ENCODE measurements around the gene SELL. TPM values are rescaled to one million over a fixed set of nuclear protein-coding genes. Genes with fewer than 3 reads are reported as not detected.

SELL gene
- total and polyA plus RNA-seq, 5 donors from 2014 or later, result 370 to 2,165 (median 1,933) TPM

DNA sequence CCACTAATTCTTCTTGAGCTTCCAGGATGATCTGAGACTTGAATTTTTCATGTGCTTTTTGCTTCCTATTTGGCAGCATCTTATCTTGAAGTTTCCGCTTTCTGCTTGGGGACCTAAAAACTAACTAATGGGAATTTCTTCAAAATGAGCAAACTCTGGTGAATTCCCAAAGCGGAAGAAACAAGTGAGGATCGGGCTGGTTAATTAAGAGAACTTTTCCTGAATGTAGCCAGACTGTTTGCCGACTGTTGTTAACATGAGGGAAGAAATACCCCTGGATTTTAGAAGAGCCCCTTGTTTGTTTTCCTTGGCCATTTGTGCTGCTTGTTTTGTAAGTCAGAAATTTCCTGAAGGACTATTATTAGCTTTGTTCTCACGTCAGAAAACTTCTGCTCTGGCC lies 28.6 kb upstream of the SELL start:
- no peak overlapping the region for H3K4me3 Mint-ChIP-seq
- H3K36me3 Mint-ChIP-seq, result no peaks in the 10 kb centered on the region

DNA sequence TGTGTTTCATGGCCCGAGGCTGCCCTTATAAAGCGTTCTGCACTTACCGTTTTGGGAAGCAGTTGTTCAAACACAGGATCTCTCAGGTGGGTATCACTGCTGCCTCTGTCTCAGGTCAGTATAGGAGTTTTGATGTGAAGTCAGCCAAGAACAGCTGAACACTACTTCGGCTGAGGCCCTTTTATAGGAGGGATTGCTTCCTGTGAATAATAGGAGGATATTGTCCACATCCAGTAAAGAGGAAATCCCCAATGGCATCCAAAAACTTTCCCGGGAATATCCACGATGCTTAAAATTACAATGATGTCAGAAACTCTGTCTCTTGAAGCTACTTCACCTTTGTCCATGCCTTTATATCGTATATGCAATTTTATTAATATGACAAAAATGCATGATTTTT lies 22.5 kb upstream of the SELL start, which contains the start of gene SELE:
SELE (minus strand) TSS at position 156 of the 400 bp plus-strand sequence. CDS start 467 bp downstream, outside the sequence.
- Histone ChIP-seq H3K36me3 (ENCODE audit: control insufficient read depth, insufficient read depth, low read length) (no peaks in the 10 kb centered on the region), H3K27me3 (ENCODE audit: control insufficient read depth, insufficient read depth, low read length) (peaks cover 24% of the 10 kb centered on the region), H3K27ac (ENCODE audit: insufficient read depth, low read length, poor library complexity, severe bottlenecking) (no peak within 1 kb of the TSS), H3K4me3 (ENCODE audit: low read depth, low read length) (no peak within 1 kb of the TSS), H3K9me3 (ENCODE audit: control insufficient read depth in 2 of 2, low read length in 2 of 2) (no peaks in the 10 kb centered on the region), H3K4me1 (ENCODE audit: control insufficient read depth, insufficient read depth, low read length, poor library complexity, severe bottlenecking) (no peaks in the 10 kb centered on the region)
- Mint-ChIP-seq H3K9me3 (peaks cover 0 to 2% (median 0%) of the 10 kb centered on the region in 7 donors), H3K4me1 (no peaks in the 10 kb centered on the region), H3K27ac (no peak within 1 kb of the TSS), H3K4me3 (no peak within 1 kb of the TSS), H3K27me3 (peaks cover 36% of the 10 kb centered on the region), H3K36me3 (no peaks in the 10 kb centered on the region)
- DNase-seq, result no peak
- no peak for ATAC-seq (ENCODE audit: low read depth in 2 of 2)

More for the DNA sequence above, 28.6 kb upstream of the SELL start:
- ATAC-seq (ENCODE audit: low read depth in 2 of 2) (no peak), DNase-seq (no peak)
- Histone ChIP-seq H3K4me1 (ENCODE audit: control insufficient read depth, insufficient read depth, low read length, poor library complexity, severe bottlenecking) (no peaks in the 10 kb centered on the region), H3K27ac (ENCODE audit: insufficient read depth, low read length, poor library complexity, severe bottlenecking) (no peak overlapping the region), H3K27me3 (ENCODE audit: control insufficient read depth, insufficient read depth, low read length) (peaks cover 9% of the 10 kb centered on the region), H3K9me3 (ENCODE audit: control insufficient read depth in 2 of 2, low read length in 2 of 2) (no peaks in the 10 kb centered on the region), H3K36me3 (ENCODE audit: control insufficient read depth, insufficient read depth, low read length) (no peaks in the 10 kb centered on the region), H3K4me3 (ENCODE audit: low read depth, low read length) (no peak overlapping the region)
- Mint-ChIP-seq H3K27ac (no peak overlapping the region), H3K4me1 (no peaks in the 10 kb centered on the region), H3K9me3 (peaks cover 0 to 6% (median 2%) of the 10 kb centered on the region in 7 donors), H3K27me3 (peaks cover 58% of the 10 kb centered on the region)

DNA sequence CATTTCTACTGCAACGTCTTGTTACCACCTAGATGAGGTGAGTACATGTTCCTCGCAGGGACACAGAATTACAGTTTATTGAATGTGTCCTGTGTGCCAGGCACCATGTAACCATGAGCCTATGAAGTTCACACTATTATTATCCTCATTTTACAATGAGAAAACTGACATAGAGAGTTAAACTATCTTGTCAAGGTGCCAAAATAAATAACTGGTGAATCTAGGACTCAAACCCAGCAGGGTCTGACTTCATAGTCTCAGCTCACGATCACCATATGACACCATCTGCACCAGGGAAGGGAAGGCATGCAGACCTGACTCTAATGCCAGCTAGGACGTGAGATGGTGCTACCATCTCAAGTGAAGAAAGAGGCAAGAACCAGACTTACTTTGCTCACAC lies 20.0 kb upstream of the SELL start:
- Histone ChIP-seq H3K9me3 (ENCODE audit: control insufficient read depth in 2 of 2, low read length in 2 of 2) (no peaks in the 10 kb centered on the region), H3K36me3 (ENCODE audit: control insufficient read depth, insufficient read depth, low read length) (no peaks in the 10 kb centered on the region), H3K27ac (ENCODE audit: insufficient read depth, low read length, poor library complexity, severe bottlenecking) (no peak overlapping the region), H3K27me3 (ENCODE audit: control insufficient read depth, insufficient read depth, low read length) (peaks cover 24% of the 10 kb centered on the region), H3K4me1 (ENCODE audit: control insufficient read depth, insufficient read depth, low read length, poor library complexity, severe bottlenecking) (no peaks in the 10 kb centered on the region), H3K4me3 (ENCODE audit: low read depth, low read length) (no peak overlapping the region)
- Mint-ChIP-seq H3K27me3 (peaks cover 25% of the 10 kb centered on the region), H3K4me1 (no peaks in the 10 kb centered on the region), H3K27ac (peak overlapping the region in 1 of 3 donors; percentile 58), H3K9me3 (no peaks in the 10 kb centered on the region), H3K4me3 (no peak overlapping the region), H3K36me3 (no peaks in the 10 kb centered on the region)
- no peak for ATAC-seq (ENCODE audit: low read depth in 2 of 2)
- no peak for DNase-seq

DNA sequence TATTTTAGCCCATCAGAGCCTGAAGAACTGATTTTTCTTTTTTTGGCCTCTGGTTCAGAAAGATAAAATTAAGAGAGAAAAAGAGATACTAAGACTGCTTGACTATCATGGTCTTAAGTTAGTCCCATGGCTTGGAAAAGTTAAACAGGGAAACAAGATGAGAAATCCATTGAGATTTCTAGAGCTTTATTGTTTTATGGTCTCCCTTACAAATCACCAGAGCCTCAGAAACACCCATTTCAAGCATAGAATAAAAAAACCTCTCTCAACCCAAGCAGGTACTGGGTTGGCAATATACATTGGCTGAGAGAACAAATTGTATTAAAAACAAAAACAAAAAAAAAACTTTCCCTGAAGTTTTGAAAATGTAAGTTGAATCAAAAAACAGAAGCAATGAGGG lies 18.6 kb upstream of the SELL start:
- no peak overlapping the region for H3K27ac ChIP-seq (ENCODE audit: insufficient read depth, low read length, poor library complexity, severe bottlenecking)
- H3K36me3 ChIP-seq (ENCODE audit: control insufficient read depth, insufficient read depth, low read length), result no peaks in the 10 kb centered on the region
- H3K4me3 Mint-ChIP-seq, result no peak overlapping the region
- no peaks in the 10 kb centered on the region for H3K36me3 Mint-ChIP-seq
- no peaks in the 10 kb centered on the region for H3K4me1 ChIP-seq (ENCODE audit: control insufficient read depth, insufficient read depth, low read length, poor library complexity, severe bottlenecking)
- DNase-seq (no peak), ATAC-seq (ENCODE audit: low read depth in 2 of 2) (no peak)
- H3K4me3 ChIP-seq (ENCODE audit: low read depth, low read length), result no peak overlapping the region
- H3K9me3 ChIP-seq (ENCODE audit: control insufficient read depth in 2 of 2, low read length in 2 of 2), result no peaks in the 10 kb centered on the region
- peaks cover 24% of the 10 kb centered on the region for H3K27me3 ChIP-seq (ENCODE audit: control insufficient read depth, insufficient read depth, low read length)
- H3K4me1 Mint-ChIP-seq, result no peaks in the 10 kb centered on the region
- H3K9me3 Mint-ChIP-seq, result no peaks in the 10 kb centered on the region
- H3K27ac Mint-ChIP-seq, result no peak overlapping the region
- H3K27me3 Mint-ChIP-seq, result peaks cover 19% of the 10 kb centered on the region

DNA sequence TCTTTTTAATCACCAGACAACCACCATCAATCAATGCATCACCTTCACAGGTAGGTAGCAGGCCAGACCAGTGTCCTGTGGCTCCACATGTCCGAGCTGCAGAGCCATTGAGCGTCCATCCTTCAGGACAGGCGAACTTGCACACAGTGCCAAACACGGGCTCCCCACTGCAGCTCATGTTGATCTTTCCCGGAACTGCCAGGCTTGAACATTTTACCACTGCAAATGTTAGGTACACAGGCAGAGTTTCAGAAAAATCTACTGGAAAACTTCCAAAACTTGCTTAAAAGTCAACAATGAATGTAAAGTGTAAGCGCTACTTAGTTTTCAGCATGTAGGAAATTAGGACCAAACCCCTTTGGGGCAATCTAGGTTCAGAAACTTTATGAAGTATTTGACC lies 15.9 kb upstream of the SELL start:
- H3K4me1 ChIP-seq (ENCODE audit: control insufficient read depth, insufficient read depth, low read length, poor library complexity, severe bottlenecking), result no peaks in the 10 kb centered on the region
- ATAC-seq (ENCODE audit: low read depth in 2 of 2) (no peak), DNase-seq (no peak)
- Mint-ChIP-seq H3K4me1 (no peaks in the 10 kb centered on the region), H3K4me3 (no peak overlapping the region), H3K27me3 (peaks cover 14% of the 10 kb centered on the region), H3K9me3 (no peaks in the 10 kb centered on the region), H3K27ac (no peak overlapping the region), H3K36me3 (no peaks in the 10 kb centered on the region)
- H3K9me3 ChIP-seq (ENCODE audit: control insufficient read depth in 2 of 2, low read length in 2 of 2), result no peaks in the 10 kb centered on the region
- H3K4me3 ChIP-seq (ENCODE audit: low read depth, low read length), result no peak overlapping the region
- H3K27me3 ChIP-seq (ENCODE audit: control insufficient read depth, insufficient read depth, low read length), result peaks cover 17% of the 10 kb centered on the region
- no peaks in the 10 kb centered on the region for H3K36me3 ChIP-seq (ENCODE audit: control insufficient read depth, insufficient read depth, low read length)
- no peak overlapping the region for H3K27ac ChIP-seq (ENCODE audit: insufficient read depth, low read length, poor library complexity, severe bottlenecking)

GRCh38 chr1:169726851-169727250 lies 15.4 kb upstream of the SELL start:
- H3K9me3 Mint-ChIP-seq, result no peaks in the 10 kb centered on the region
- no peak for ATAC-seq (ENCODE audit: low read depth in 2 of 2)
- H3K27ac ChIP-seq (ENCODE audit: insufficient read depth, low read length, poor library complexity, severe bottlenecking), result no peak overlapping the region

GRCh38 chr1:169725930-169726329 lies 14.5 kb upstream of the SELL start:
- Mint-ChIP-seq H3K9me3 (no peaks in the 10 kb centered on the region), H3K27me3 (peaks cover 12% of the 10 kb centered on the region), H3K4me1 (no peaks in the 10 kb centered on the region), H3K4me3 (no peak overlapping the region), H3K27ac (no peak overlapping the region), H3K36me3 (no peaks in the 10 kb centered on the region)
- ATAC-seq (ENCODE audit: low read depth in 2 of 2) (no peak), DNase-seq (no peak)
- H3K27ac ChIP-seq (ENCODE audit: insufficient read depth, low read length, poor library complexity, severe bottlenecking), result no peak overlapping the region
- no peaks in the 10 kb centered on the region for H3K4me1 ChIP-seq (ENCODE audit: control insufficient read depth, insufficient read depth, low read length, poor library complexity, severe bottlenecking)
- no peaks in the 10 kb centered on the region for H3K9me3 ChIP-seq (ENCODE audit: control insufficient read depth in 2 of 2, low read length in 2 of 2)
- H3K27me3 ChIP-seq (ENCODE audit: control insufficient read depth, insufficient read depth, low read length), result peaks cover 7% of the 10 kb centered on the region
- no peaks in the 10 kb centered on the region for H3K36me3 ChIP-seq (ENCODE audit: control insufficient read depth, insufficient read depth, low read length)
- H3K4me3 ChIP-seq (ENCODE audit: low read depth, low read length), result no peak overlapping the region

More at GRCh38 chr1:169726851-169727250, 15.4 kb upstream of the SELL start:
- Mint-ChIP-seq H3K4me3 (no peak overlapping the region), H3K27me3 (peaks cover 12% of the 10 kb centered on the region), H3K27ac (no peak overlapping the region), H3K36me3 (no peaks in the 10 kb centered on the region), H3K4me1 (no peaks in the 10 kb centered on the region)
- no peak overlapping the region for H3K4me3 ChIP-seq (ENCODE audit: low read depth, low read length)
- no peaks in the 10 kb centered on the region for H3K9me3 ChIP-seq (ENCODE audit: control insufficient read depth in 2 of 2, low read length in 2 of 2)
- H3K4me1 ChIP-seq (ENCODE audit: control insufficient read depth, insufficient read depth, low read length, poor library complexity, severe bottlenecking), result no peaks in the 10 kb centered on the region
- H3K36me3 ChIP-seq (ENCODE audit: control insufficient read depth, insufficient read depth, low read length), result no peaks in the 10 kb centered on the region
- peaks cover 16% of the 10 kb centered on the region for H3K27me3 ChIP-seq (ENCODE audit: control insufficient read depth, insufficient read depth, low read length)
- DNase-seq, result no peak

DNA sequence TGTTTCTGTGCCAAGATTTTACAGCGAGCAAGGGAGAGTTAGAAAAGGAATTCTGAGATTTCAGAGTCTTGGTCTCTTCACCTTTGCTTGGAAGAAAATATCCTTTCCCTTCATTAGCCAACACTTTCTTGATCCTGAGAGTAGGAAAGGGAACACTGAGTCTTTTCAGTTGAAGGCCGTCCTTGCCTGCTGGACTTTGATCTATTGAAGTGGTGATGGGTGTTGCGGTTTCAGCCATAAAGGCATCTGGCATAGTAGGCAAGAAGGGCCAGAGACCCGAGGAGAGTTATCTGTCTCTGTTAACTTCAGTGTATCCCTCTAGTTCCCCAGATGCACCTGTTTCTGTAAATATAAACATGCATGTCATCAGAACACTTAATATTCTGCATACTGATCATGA lies 12.7 kb upstream of the SELL start:
- Histone ChIP-seq H3K9me3 (ENCODE audit: control insufficient read depth in 2 of 2, low read length in 2 of 2) (no peaks in the 10 kb centered on the region), H3K27me3 (ENCODE audit: control insufficient read depth, insufficient read depth, low read length) (peaks cover 5% of the 10 kb centered on the region), H3K27ac (ENCODE audit: insufficient read depth, low read length, poor library complexity, severe bottlenecking) (no peak overlapping the region), H3K36me3 (ENCODE audit: control insufficient read depth, insufficient read depth, low read length) (no peaks in the 10 kb centered on the region), H3K4me3 (ENCODE audit: low read depth, low read length) (no peak overlapping the region), H3K4me1 (ENCODE audit: control insufficient read depth, insufficient read depth, low read length, poor library complexity, severe bottlenecking) (no peaks in the 10 kb centered on the region)
- Mint-ChIP-seq H3K36me3 (no peaks in the 10 kb centered on the region), H3K27me3 (peaks cover 12% of the 10 kb centered on the region), H3K4me1 (no peaks in the 10 kb centered on the region), H3K9me3 (no peaks in the 10 kb centered on the region), H3K27ac (no peak overlapping the region), H3K4me3 (no peak overlapping the region)
- DNase-seq (no peak), ATAC-seq (ENCODE audit: low read depth in 2 of 2) (no peak)
